HCT116 (cell line): ENCODE data around the gene FSIP2. TPM values are rescaled to one million over a fixed set of nuclear protein-coding genes. Genes with fewer than 3 reads are reported as not detected.

Experiments
- ATAC-seq: fragments of 200-7000 bp; cut with Tn5 transposase; 2 replicates; pipeline ENCODE4 v1.9.1; 2020; ENCODE audit warnings: mild to moderate bottlenecking, moderate library complexity
- BruUV-seq: library from RNA; stranded (reverse); fragments of 400-500 nt; replicated peaks from 2 replicates; lab custom pipeline; 2021; lab: Mats Ljungman, UMichigan
- CTCF ChIA-PET: fragments of 300-600 bp; sonication (Branson Sonifier 250); formaldehyde crosslinking; loops from one replicate; lab custom pipeline; 2021; ENCODE audit warnings: antibody characterized with exemption; lab: Charles Lee
- POLR2A ChIA-PET: fragments of 300-600, 350-600 bp; sonication (Branson Sonifier 250); formaldehyde crosslinking; loops from one replicate; lab custom pipeline; 2021; ENCODE audit warnings: antibody characterized with exemption; lab: Charles Lee
- RAD21 ChIA-PET, 2 experiments: fragments of 300-600 bp; sonication (Branson Sonifier 250); formaldehyde crosslinking; loops; one replicate each; lab custom pipeline; 2023; ENCODE audit warnings: low total read pairs in 2 of 2; ENCODE audit not compliant: uncharacterized antibody in 2 of 2, unreplicated experiment in 2 of 2, low non-redundant PET in 1 of 2; lab: Charles Lee
- DNase-seq: peaks from one replicate; pipeline ENCODE4 v3.0.0-alpha.2; 2010; ENCODE audit warnings: low read depth, low spot score
- H2AFZ ChIP-seq: fragments of 200-600 bp; shearing (Covaris generic), sonication (generic); 2 replicates; pipeline ENCODE4 v1.6.1; 2017; ENCODE audit warnings: low read depth, mixed run types, mixed read lengths, antibody characterized with exemption, low read length; ENCODE audit not compliant: poor library complexity, severe bottlenecking
- H3K27ac ChIP-seq: 2 replicates; pipeline ENCODE4 v1.5.1; 2012; ENCODE audit warnings: low read depth, low read length
- H3K27me3 ChIP-seq: fragments of 200-600 bp; sonication (generic); 2 replicates; pipeline ENCODE4 v1.6.1; 2016; ENCODE audit warnings: mixed run types, low read length, mixed read lengths; ENCODE audit not compliant: insufficient read depth
- H3K36me3 ChIP-seq, 2 experiments: fragments of 200-500 bp in 1 of 2; fragments of 200-600 bp in 1 of 2; sonication (Bioruptor generic) in 1 of 2; sonication (generic) in 1 of 2; 2 replicates each; pipeline versions ENCODE4 v1.5.1 to v1.6.1; 2014 to 2016; ENCODE audit warnings: low read length in 2 of 2, inconsistent platforms in 1 of 2, mixed read lengths in 1 of 2, mixed run types in 1 of 2; ENCODE audit not compliant: insufficient read depth in 2 of 2, control insufficient read depth in 1 of 2
- H3K4me1 ChIP-seq, 2 experiments: fragments of 200-600 bp in 1 of 2; sonication (generic) in 1 of 2; 2 replicates each; pipeline versions ENCODE4 v1.5.1 to v1.6.1; 2012 to 2017; ENCODE audit warnings: low read length in 2 of 2, inconsistent platforms in 1 of 2, mild to moderate bottlenecking in 1 of 2, mixed read lengths in 1 of 2, mixed run types in 1 of 2, moderate library complexity in 1 of 2; ENCODE audit not compliant: insufficient read depth in 2 of 2, control insufficient read depth in 1 of 2
- H3K4me2 ChIP-seq: fragments of 200-600 bp; sonication (generic); 2 replicates; pipeline ENCODE4 v1.6.1; 2017; ENCODE audit warnings: mixed run types, low read length, mixed read lengths
- H3K4me3 ChIP-seq, 2 experiments: fragments of 200-600 bp in 1 of 2; sonication (generic) in 1 of 2; replicated peaks in 1 of 2; 2 replicates each; pipeline ENCODE4 v1.5.1; 2011 to 2016; ENCODE audit warnings: low read length in 2 of 2, control low read depth in 1 of 2, low read depth in 1 of 2, mild to moderate bottlenecking in 1 of 2, mixed read lengths in 1 of 2, mixed run types in 1 of 2
- H3K79me2 ChIP-seq: fragments of 200-600 bp; sonication (generic); 2 replicates; pipeline ENCODE4 v1.6.1; 2017; ENCODE audit warnings: mild to moderate bottlenecking, mixed run types, low read length, moderate library complexity, mixed read lengths; ENCODE audit not compliant: insufficient read depth
- H3K9ac ChIP-seq: fragments of 200-600 bp; sonication (generic); 2 replicates; pipeline ENCODE4 v1.6.1; 2016; ENCODE audit warnings: low read length, mixed read lengths
- H3K9me2 ChIP-seq: fragments of 200-600 bp; sonication (generic), shearing (Covaris generic); 2 replicates; pipeline ENCODE4 v1.6.1; 2017; ENCODE audit warnings: mixed run types, mild to moderate bottlenecking, moderate library complexity; ENCODE audit not compliant: insufficient read depth
- H3K9me3 ChIP-seq, 2 experiments: fragments of 200-500 bp in 1 of 2; fragments of 200-600 bp in 1 of 2; sonication (Bioruptor generic) in 1 of 2; sonication (generic) in 1 of 2; 2 replicates each; pipeline ENCODE4 v1.6.1; 2014 to 2017; ENCODE audit warnings: low read length in 2 of 2, mixed read lengths in 2 of 2, inconsistent platforms in 1 of 2, low read depth in 1 of 2, mild to moderate bottlenecking in 1 of 2, mixed run types in 1 of 2, moderate library complexity in 1 of 2; ENCODE audit not compliant: control insufficient read depth in 1 of 2, insufficient read depth in 1 of 2
- H4K20me1 ChIP-seq: fragments of 200-600 bp; sonication (generic), shearing (Covaris generic); 2 replicates; pipeline ENCODE4 v1.6.1; 2017; ENCODE audit warnings: mixed run types, mild to moderate bottlenecking, moderate library complexity; ENCODE audit not compliant: insufficient read depth
- EGR1 ChIP-seq: IDR thresholded peaks from 2 replicates; pipeline ENCODE4 v1.6.1; 2012; ENCODE audit warnings: low read depth
- FOSL1 ChIP-seq: IDR thresholded peaks from 2 replicates; pipeline ENCODE4 v1.6.1; 2012; ENCODE audit warnings: low read depth
- YY1 ChIP-seq: IDR thresholded peaks from 2 replicates; pipeline ENCODE4 v1.6.1; 2011; ENCODE audit warnings: low read length, low read depth, moderate library complexity, mild to moderate bottlenecking; ENCODE audit not compliant: insufficient replicate concordance; ENCODE audit errors: extremely low read depth
- ZFX ChIP-seq: fragments of 450-650 bp; IDR thresholded peaks from 2 replicates; pipeline ENCODE4 v1.6.1; 2017
- ZNF274 ChIP-seq: fragments of 200-500 bp; sonication (Bioruptor generic); IDR thresholded peaks from 2 replicates; pipeline ENCODE4 v1.6.1; 2014; ENCODE audit warnings: mild to moderate bottlenecking, low read depth, low read length, inconsistent platforms
- intact Hi-C: fragments of 100-400 bp; cut with micrococcal nuclease; formaldehyde crosslinking; loops from 2 replicates; pipeline ENCODE4 v1.10.0; 2022
- total RNA-seq: library from RNA; stranded (reverse); gene quantifications from one replicate; pipeline ENCODE4 v1.2.1, GENCODE V29; 2021; ENCODE audit not compliant: unreplicated experiment
- TF ChIP-seq, protein P1 (sequence below): IDR thresholded peaks from 2 replicates; pipeline ENCODE4 v1.6.1; 2012; ENCODE audit warnings: low read depth

The FSIP2 gene
- total RNA-seq, 1 experiment from 2014 or later = not detected

DNA sequence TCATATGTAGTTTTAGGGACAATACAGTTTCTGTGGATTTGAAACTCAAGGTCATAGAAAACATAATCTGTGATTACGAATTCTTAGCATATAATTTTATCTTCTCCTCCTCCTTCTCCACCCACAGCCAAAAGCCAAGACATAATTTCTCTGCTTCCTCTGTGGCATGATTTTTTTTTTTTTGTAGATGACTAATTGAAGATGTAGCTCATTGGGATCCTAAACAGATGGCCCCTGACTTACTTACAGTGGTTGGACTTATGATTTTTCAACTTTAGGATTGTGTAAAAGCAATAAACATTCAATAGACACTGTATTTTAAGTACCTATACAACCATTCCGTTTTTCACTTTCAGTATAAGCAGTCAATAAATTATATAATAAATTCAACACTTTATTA, 42.3 kb downstream of the FSIP2 start:
- H3K79me2 ChIP-seq = no peaks in the 10 kb centered on the region
- H3K9me3 ChIP-seq = no peaks in the 10 kb centered on the region
- POLR2A ChIA-PET = no interaction called here
- intact Hi-C loops = no loop called here
- no peak overlapping the region for H2AFZ ChIP-seq
- RAD21 ChIA-PET = no interaction called here
- BruUV-seq = no TSS peak
- H3K9ac ChIP-seq = no peak overlapping the region
- no peak for DNase-seq
- no peaks in the 10 kb centered on the region for H3K9me2 ChIP-seq
- H3K4me3 ChIP-seq = no peak overlapping the region
- no peak for ATAC-seq
- no peaks in the 10 kb centered on the region for H4K20me1 ChIP-seq
- no peaks in the 10 kb centered on the region for H3K27me3 ChIP-seq
- TF ChIP-seq YY1 = no peak
- TF ChIP-seq ZFX = no peak
- no peak for TF ChIP-seq ZNF274
- no peak for TF ChIP-seq FOSL1
- TF ChIP-seq, protein P1, sequence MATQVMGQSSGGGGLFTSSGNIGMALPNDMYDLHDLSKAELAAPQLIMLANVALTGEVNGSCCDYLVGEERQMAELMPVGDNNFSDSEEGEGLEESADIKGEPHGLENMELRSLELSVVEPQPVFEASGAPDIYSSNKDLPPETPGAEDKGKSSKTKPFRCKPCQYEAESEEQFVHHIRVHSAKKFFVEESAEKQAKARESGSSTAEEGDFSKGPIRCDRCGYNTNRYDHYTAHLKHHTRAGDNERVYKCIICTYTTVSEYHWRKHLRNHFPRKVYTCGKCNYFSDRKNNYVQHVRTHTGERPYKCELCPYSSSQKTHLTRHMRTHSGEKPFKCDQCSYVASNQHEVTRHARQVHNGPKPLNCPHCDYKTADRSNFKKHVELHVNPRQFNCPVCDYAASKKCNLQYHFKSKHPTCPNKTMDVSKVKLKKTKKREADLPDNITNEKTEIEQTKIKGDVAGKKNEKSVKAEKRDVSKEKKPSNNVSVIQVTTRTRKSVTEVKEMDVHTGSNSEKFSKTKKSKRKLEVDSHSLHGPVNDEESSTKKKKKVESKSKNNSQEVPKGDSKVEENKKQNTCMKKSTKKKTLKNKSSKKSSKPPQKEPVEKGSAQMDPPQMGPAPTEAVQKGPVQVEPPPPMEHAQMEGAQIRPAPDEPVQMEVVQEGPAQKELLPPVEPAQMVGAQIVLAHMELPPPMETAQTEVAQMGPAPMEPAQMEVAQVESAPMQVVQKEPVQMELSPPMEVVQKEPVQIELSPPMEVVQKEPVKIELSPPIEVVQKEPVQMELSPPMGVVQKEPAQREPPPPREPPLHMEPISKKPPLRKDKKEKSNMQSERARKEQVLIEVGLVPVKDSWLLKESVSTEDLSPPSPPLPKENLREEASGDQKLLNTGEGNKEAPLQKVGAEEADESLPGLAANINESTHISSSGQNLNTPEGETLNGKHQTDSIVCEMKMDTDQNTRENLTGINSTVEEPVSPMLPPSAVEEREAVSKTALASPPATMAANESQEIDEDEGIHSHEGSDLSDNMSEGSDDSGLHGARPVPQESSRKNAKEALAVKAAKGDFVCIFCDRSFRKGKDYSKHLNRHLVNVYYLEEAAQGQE = no peak
- H3K27ac ChIP-seq = no peak overlapping the region
- no peaks in the 10 kb centered on the region for H3K4me1 ChIP-seq
- H3K36me3 ChIP-seq = no peaks in the 10 kb centered on the region
- CTCF ChIA-PET = no interaction called here
- no peak overlapping the region for H3K4me2 ChIP-seq

DNA sequence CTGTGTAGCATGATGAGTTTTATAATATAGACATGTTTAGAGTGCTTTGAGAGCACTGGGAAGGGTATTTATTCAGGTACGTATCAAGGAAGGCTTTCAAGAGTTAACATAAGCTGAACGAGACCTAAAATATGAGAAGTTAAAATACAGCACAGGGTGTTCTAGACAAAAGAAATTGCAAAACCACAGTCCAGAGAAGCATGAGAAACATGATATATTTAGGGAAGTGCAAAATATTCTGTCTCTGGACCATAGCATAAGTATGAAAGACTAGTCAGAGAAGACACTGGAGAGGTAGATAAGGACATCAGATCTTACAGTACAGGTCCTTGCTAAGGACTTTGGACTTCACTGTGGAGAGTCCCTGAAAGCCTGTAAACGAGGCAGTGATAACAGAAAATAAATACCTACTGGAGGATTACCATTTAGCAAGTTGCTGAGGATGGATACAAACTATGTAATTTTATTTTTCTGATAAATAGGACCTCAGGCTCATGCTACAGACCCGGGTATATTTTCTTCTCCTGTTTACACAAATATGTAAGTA, 43.7 kb downstream of the FSIP2 start:
- Histone ChIP-seq H3K4me3 (no peak overlapping the region), H3K79me2 (no peaks in the 10 kb centered on the region), H4K20me1 (no peaks in the 10 kb centered on the region), H3K9ac (no peak overlapping the region), H3K36me3 (no peaks in the 10 kb centered on the region), H3K27ac (no peak overlapping the region), H3K4me2 (no peak overlapping the region), H3K4me1 (no peaks in the 10 kb centered on the region), H3K27me3 (no peaks in the 10 kb centered on the region), H2AFZ (no peak overlapping the region), H3K9me2 (no peaks in the 10 kb centered on the region), H3K9me3 (no peaks in the 10 kb centered on the region)
- ChIA-PET RAD21 (no interaction called here), POLR2A (no interaction called here), CTCF (no interaction called here)
- BruUV-seq = no TSS peak
- ATAC-seq (no peak), DNase-seq (no peak)
- no peak for TF ChIP-seq EGR1
- no peak for TF ChIP-seq FOSL1
- TF ChIP-seq ZNF274 = no peak
- intact Hi-C loops = no loop called here
